Neural progenitor cell (in vitro differentiated cells): ENCODE results near the gene MRGPRE. TPM values are rescaled to one million over a fixed set of nuclear protein-coding genes. Genes with fewer than 3 reads are reported as not detected.

Experiments used
- DNase-seq: peaks from one replicate; pipeline ENCODE4 v3.0.0-alpha.2; 2016; ENCODE audit warnings: low spot score
- H2AFZ ChIP-seq: fragments of 200-600 bp; sonication (generic); replicated peaks from 2 replicates; pipeline ENCODE4 v1.6.1; 2016; ENCODE audit warnings: antibody characterized with exemption
- H3F3A ChIP-seq: fragments of 200-600 bp; sonication (generic); 2 replicates; pipeline ENCODE4 v1.6.1; 2016; ENCODE audit warnings: antibody characterized with exemption, low read depth
- H3K27ac ChIP-seq: fragments of 200-600 bp; sonication (generic); 2 replicates; pipeline ENCODE4 v1.5.1; 2016; ENCODE audit warnings: mild to moderate bottlenecking
- H3K27me3 ChIP-seq: fragments of 200-600 bp; sonication (generic); 2 replicates; pipeline ENCODE4 v1.6.1; 2016; ENCODE audit warnings: mild to moderate bottlenecking, moderate library complexity
- H3K36me3 ChIP-seq: fragments of 200-600 bp; sonication (generic); 2 replicates; pipeline ENCODE4 v1.5.1; 2016
- H3K4me1 ChIP-seq: fragments of 200-600 bp; sonication (generic); 2 replicates; pipeline ENCODE4 v1.6.1; 2016; ENCODE audit warnings: mixed run types
- H3K4me2 ChIP-seq: fragments of 200-600 bp; sonication (generic); 2 replicates; pipeline ENCODE4 v1.6.1; 2016
- H3K4me3 ChIP-seq: fragments of 200-600 bp; sonication (generic); 2 replicates; pipeline ENCODE4 v1.5.1; 2016
- H3K79me2 ChIP-seq: fragments of 200-600 bp; sonication (generic); 2 replicates; pipeline ENCODE4 v1.6.1; 2016; ENCODE audit warnings: low read depth
- H3K9ac ChIP-seq: fragments of 200-600 bp; sonication (generic); 2 replicates; pipeline ENCODE4 v1.6.1; 2016
- H3K9me3 ChIP-seq: fragments of 200-600 bp; sonication (generic); 2 replicates; pipeline ENCODE4 v1.5.1; 2016; ENCODE audit warnings: low read depth
- H4K20me1 ChIP-seq: fragments of 200-600 bp; sonication (generic); 2 replicates; pipeline ENCODE4 v1.6.1; 2016; ENCODE audit warnings: low read depth
- H3K27ac Mint-ChIP-seq: 3 replicates; pipeline ENCODE4 v1.8.0; 2021; ENCODE audit warnings: mixed read lengths
- H3K27me3 Mint-ChIP-seq: 2 replicates; pipeline ENCODE4 v1.8.0; 2022; ENCODE audit warnings: low read depth, mild to moderate bottlenecking, inconsistent platforms, moderate library complexity, mixed read lengths; ENCODE audit not compliant: insufficient read depth
- H3K36me3 Mint-ChIP-seq: 3 replicates; pipeline ENCODE4 v1.8.0; 2021; ENCODE audit warnings: mixed read lengths
- H3K4me1 Mint-ChIP-seq: 3 replicates; pipeline ENCODE4 v1.8.0; 2021; ENCODE audit warnings: mixed read lengths
- H3K4me3 Mint-ChIP-seq: 3 replicates; pipeline ENCODE4 v1.8.0; 2021; ENCODE audit warnings: mild to moderate bottlenecking, moderate library complexity, mixed read lengths
- H3K9me3 Mint-ChIP-seq: 3 replicates; pipeline ENCODE4 v1.8.0; 2020; ENCODE audit warnings: mixed read lengths
- CTCF ChIP-seq: fragments of 200-600 bp; sonication (generic); IDR thresholded peaks from 2 replicates; pipeline ENCODE4 v1.5.1; 2017; ENCODE audit warnings: antibody characterized with exemption, mild to moderate bottlenecking
- EZH2 ChIP-seq: fragments of 200-600 bp; sonication (generic); IDR thresholded peaks from 2 replicates; pipeline ENCODE4 v1.6.1; 2017; ENCODE audit warnings: antibody characterized with exemption, mild to moderate bottlenecking, moderate library complexity
- EZH2phosphoT487 ChIP-seq: fragments of 200-600 bp; sonication (generic); IDR thresholded peaks from 2 replicates; pipeline ENCODE4 v1.6.1; 2017; ENCODE audit warnings: antibody characterized with exemption
- total RNA-seq: library from RNA; depleted of rRNA; stranded (reverse); fragments of >200 nt; gene quantifications from 2 replicates; pipeline ENCODE4 v1.2.3, GENCODE V29; 2015; ENCODE audit warnings: low replicate concordance

The MRGPRE gene
- total RNA-seq, 1 donor from 2014 or later: not detected

GRCh38 chr11:3189196-3189843 lies 42.9 kb downstream of the MRGPRE start:
- Mint-ChIP-seq H3K9me3 (no peaks in the 10 kb centered on the region), H3K27me3 (peaks cover 9% of the 10 kb centered on the region), H3K4me1 (peaks cover 39% of the 10 kb centered on the region), H3K27ac (no peak overlapping the region), H3K4me3 (no peak overlapping the region), H3K36me3 (no peaks in the 10 kb centered on the region)
- Histone ChIP-seq H3K4me1 (peaks cover 26% of the 10 kb centered on the region), H3K79me2 (no peaks in the 10 kb centered on the region), H2AFZ (peak overlapping the region; percentile 64), H4K20me1 (no peaks in the 10 kb centered on the region), H3K4me3 (no peak overlapping the region), H3K27ac (no peak overlapping the region), H3K9me3 (no peaks in the 10 kb centered on the region), H3K4me2 (peak overlapping the region; percentile 65), H3F3A (peaks cover 16% of the 10 kb centered on the region), H3K27me3 (no peaks in the 10 kb centered on the region), H3K9ac (no peak overlapping the region), H3K36me3 (no peaks in the 10 kb centered on the region)
- DNase-seq: peak; percentile 73
- TF ChIP-seq CTCF (no peak), EZH2phosphoT487 (no peak), EZH2 (no peak)

DNA sequence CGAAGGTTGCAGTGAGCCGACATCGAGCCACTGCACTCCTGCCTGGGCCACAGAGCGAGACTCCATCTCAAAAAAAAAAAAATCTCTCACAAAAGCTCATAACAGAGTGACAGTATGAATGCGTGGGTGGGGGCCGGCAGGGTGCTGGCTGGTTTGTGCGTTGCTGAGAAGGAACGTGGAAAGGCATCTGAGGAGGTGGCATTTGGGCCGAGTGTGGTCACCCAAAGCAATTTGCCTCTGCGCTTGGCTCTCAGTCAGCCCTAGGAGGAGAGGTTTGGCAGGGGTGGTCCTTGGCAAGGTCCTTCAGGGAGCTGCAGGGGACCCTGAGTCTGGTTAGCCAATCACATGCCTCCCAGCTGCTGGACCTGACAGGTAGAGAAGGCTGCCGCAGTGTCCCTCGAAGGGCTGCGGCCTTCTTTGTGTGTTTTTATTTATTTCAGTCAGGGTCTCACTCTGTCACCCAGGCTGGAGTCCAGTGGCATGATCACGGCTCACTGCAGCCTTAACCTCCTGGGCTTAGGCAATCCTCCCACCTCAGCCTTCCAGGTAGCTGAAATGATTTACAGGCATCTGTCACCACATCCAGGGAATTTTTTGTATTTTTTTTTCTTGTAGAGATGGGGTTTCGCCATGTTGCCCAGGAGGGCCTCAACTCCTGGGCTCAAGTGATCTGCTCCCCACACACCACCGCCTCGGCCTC lies 43.6 kb downstream of the MRGPRE start:
- no peak for DNase-seq
- H3K9me3 ChIP-seq: no peaks in the 10 kb centered on the region
- H3K27me3 Mint-ChIP-seq: peaks cover 9% of the 10 kb centered on the region
- peaks cover 16% of the 10 kb centered on the region for H3F3A ChIP-seq
- no peak overlapping the region for H2AFZ ChIP-seq
- no peak overlapping the region for H3K4me3 Mint-ChIP-seq
- H3K4me1 Mint-ChIP-seq: peaks cover 39% of the 10 kb centered on the region
- H3K9me3 Mint-ChIP-seq: no peaks in the 10 kb centered on the region
- H3K79me2 ChIP-seq: no peaks in the 10 kb centered on the region
- no peak overlapping the region for H3K9ac ChIP-seq
- H3K36me3 ChIP-seq: no peaks in the 10 kb centered on the region
- H3K4me2 ChIP-seq: peak overlapping the region; percentile 65
- H3K4me1 ChIP-seq: peaks cover 25% of the 10 kb centered on the region
- H3K27me3 ChIP-seq: no peaks in the 10 kb centered on the region
- TF ChIP-seq EZH2 (no peak), EZH2phosphoT487 (no peak), CTCF (no peak)
- no peak overlapping the region for H3K27ac ChIP-seq
- no peak overlapping the region for H3K27ac Mint-ChIP-seq
- H3K4me3 ChIP-seq: no peak overlapping the region
- H4K20me1 ChIP-seq: no peaks in the 10 kb centered on the region
- H3K36me3 Mint-ChIP-seq: no peaks in the 10 kb centered on the region

DNA sequence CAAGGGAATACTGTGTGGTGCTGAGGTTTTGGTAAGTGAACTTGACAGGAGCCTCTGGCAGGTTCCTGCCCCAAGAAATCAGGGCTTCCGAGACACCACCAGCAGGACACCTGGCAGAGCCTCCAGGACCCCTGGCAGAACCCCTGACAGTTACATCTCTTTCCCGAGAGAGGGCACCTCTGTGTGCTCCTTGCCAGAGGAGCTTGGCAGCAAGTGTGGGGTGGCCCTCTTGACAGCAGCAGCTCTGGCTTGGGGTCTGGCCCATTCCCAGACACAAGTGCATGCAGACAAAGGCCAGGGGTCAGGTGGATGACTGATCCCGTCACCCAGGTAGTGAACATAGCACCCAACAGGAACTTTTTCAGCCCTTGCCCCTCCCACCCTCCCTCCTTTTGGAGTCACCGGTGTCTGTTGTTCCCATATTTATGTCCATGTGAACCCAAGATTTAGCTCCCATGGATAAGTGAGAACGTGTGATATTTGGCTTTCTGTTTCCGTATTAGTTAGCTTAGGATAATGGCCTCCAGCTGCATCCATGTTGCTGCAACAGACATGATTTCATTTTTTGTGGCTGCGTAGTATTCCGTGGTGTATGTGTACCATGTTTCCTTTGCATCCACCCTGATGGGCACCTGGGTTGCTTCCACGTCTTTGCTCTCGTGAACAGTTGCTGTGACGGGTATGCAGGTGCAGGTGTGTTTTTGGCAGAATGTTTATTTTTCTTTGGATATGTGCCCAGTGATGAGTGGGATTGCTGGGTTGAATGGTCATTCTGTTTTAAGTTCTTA lies 45.9 kb downstream of the MRGPRE start:
- Histone ChIP-seq H3K79me2 (no peaks in the 10 kb centered on the region), H3K4me2 (no peak overlapping the region), H3K4me3 (no peak overlapping the region), H2AFZ (no peak overlapping the region), H3K4me1 (peaks cover 17% of the 10 kb centered on the region), H3K27ac (no peak overlapping the region), H3K9ac (no peak overlapping the region), H4K20me1 (no peaks in the 10 kb centered on the region), H3K9me3 (no peaks in the 10 kb centered on the region), H3K27me3 (no peaks in the 10 kb centered on the region), H3F3A (peaks cover 16% of the 10 kb centered on the region), H3K36me3 (no peaks in the 10 kb centered on the region)
- Mint-ChIP-seq H3K36me3 (no peaks in the 10 kb centered on the region), H3K27ac (no peak overlapping the region), H3K27me3 (peaks cover 9% of the 10 kb centered on the region), H3K4me3 (no peak overlapping the region), H3K4me1 (peaks cover 32% of the 10 kb centered on the region), H3K9me3 (peaks cover 4% of the 10 kb centered on the region)
- no peak for DNase-seq
- no peak for TF ChIP-seq CTCF
- no peak for TF ChIP-seq EZH2phosphoT487
- no peak for TF ChIP-seq EZH2
